Astrocyte of the hippocampus (primary cell): ENCODE results near the gene QDPR.
A peak's percentile ranks its signal among the peaks of the same experiment; 100 is the strongest.
"Not testable (repeated sequence)": the region's sequence is repeated elsewhere in the genome, so short reads cannot be mapped to it uniquely, and the experiment has no call there.

Source experiments
- DNase-seq: peaks from one replicate; pipeline ENCODE4 v3.0.0; 2011; ENCODE audit warnings: low read depth, low spot score

The QDPR gene

GRCh38 chr4:17511950-17512795 is at the start of gene QDPR:
QDPR (minus strand) TSS chr4:17512090; CDS start chr4:17512054, 36 bp downstream.
- peak; percentile 94 for DNase-seq

DNA sequence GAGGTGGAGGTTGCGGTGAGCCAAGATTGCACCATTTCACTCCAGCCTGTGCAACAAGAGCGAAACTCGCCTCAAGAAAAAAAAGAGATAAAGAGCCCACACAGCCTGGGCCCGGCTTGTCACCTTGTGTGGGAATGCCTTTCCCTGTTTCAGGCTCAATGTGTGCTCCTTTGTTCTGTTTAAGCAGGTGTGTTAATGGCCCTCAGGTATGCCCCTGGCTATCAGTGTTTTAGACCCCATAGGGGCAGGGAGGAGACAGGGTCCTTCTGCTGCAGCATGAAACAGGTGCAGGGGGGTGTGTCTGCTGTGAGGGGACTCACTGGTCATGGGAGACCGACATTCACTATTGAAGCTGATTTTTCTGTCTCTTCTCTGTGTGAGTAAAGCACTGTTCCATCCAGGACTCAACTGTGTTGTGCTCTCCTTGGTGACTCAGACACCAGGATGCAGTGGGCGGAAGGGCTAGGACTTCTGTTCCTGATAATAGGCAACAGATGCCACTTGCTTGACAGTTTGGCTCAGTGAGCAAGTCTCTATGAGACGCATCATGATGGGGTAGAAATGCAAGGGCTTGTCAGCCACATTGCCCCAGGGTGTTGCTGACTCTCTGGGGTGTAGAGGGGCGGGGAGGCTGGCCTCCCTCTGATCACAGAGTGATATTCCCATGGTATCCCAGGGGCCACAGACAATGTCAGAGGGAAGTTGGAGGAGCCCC is 49.5 kb upstream of the QDPR start:
- no peak for DNase-seq

- no peak for DNase-seq
Observed at GRCh38 chr4:17560065-17560673, 48.3 kb upstream of the QDPR start.

GRCh38 chr4:17559709-17560048 is 47.8 kb upstream of the QDPR start:
- DNase-seq = no peak

DNA sequence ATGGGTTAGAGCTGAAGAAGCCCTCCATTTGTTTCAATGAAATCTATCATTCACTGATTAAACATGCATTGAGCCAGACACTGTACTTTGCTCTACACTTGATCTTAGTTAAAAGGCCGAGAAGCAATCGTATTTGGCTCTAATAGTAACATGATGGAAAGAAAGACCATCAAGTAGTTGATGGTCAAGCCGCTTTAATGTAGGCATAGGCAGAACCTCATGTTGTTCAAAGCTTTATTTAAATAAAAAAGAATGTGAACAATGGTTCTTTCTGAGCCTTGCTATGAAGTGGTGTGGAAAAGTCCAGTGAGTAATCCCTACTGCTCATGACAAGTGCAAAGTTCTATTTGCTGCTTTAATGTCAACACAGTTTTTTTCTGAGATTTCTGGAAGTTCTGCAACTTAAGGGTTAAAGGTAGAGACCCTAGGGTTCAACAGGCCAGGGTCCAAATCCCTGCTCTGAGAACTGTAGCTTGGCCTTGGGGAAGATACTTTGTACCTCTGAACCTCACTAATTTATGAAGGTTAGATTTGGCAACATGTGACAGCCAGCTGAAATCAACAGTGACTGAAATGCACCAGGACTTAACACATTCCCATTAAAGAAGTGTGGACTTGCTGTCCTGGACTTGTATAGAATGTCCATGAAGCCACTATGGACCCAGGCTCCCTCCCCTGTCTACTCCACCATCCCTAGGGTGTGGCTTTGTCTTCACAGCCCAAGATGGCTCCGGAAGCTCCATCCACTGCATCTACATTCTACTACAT is 47.2 kb upstream of the QDPR start:
- DNase-seq = no peak

DNA sequence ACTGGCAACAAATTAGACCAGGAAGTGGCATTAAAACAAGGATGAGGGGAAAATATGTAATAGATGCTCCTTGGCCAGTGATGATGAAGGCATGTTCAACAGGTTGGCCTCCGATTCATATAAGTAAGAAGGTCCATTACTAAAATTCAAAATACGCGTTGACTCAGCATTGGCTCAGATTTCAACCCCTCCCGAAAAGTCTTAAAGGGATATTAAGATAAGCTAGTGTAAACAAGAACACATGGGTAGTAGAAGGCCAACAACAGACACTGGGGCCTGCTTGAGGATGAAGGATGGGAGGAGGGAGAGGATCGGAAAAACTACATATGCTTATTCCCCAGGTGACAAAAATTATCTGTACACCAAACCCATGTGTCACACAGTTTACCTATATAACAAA is 46.0 kb upstream of the QDPR start:
- no peak for DNase-seq

DNA sequence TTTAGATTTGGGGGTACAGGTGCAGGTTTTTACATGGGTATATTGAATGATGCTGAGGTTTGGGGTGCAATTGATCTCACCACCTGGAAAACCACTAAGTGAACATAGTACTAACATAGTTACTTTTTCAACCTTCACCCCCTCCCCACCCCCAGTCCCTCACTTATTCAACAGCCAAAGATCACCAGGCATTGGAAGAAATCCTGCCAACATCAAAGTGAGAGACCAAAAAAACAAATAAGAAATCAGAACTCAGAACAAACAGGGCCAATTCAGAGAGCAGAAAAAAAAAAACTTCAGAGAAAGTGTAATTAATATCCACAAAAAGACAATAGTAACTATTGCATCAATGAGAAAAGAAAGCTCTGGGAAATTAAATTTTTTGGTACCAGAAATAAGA is 44.6 kb upstream of the QDPR start:
- no peak for DNase-seq

DNA sequence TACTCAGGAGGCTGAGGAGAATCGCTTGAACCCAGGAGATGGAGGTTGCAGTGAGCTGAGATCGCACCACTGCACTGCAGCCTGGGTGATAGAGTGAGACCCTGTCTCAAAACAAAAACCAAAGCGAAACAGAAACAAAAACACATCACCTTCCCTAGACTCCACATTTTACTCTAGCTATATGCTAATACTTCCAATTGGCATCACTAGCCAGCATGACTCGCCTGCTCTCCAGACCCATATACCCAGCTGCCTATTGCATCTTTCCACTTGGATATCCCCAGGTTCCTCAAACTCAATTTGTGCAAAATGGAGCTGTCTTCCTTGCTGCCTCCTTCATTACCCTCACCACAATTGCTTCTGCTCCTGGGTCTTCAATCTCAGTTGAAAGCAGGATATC is 42.7 kb upstream of the QDPR start:
- DNase-seq = no peak

- DNase-seq = no peak
Observed at GRCh38 chr4:17552427-17552826, 40.5 kb upstream of the QDPR start.

GRCh38 chr4:17550549-17550948 is 38.7 kb upstream of the QDPR start:
- DNase-seq = no peak

- no peak for DNase-seq
Observed at GRCh38 chr4:17546678-17547077, 34.8 kb upstream of the QDPR start.

DNA sequence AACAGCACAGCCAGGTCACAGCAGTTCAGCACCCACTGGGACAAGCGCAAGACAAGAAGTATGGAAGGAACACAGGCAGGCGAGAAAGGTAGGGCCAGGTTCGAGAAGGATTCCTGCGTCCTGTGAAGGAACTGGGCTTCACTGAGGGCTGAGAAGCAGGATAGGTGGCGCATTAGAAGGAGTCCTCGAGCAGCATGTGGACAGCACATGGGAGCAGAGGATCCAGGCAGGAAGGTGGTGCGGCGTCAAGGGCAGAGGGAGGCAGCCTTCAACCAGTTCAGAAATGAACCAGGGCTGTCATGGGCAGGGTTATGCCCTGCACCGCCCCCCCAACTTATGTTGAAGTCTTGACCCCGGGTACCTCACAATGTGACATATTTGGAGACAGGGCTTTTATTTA is 34.3 kb upstream of the QDPR start:
- DNase-seq = no peak

DNA sequence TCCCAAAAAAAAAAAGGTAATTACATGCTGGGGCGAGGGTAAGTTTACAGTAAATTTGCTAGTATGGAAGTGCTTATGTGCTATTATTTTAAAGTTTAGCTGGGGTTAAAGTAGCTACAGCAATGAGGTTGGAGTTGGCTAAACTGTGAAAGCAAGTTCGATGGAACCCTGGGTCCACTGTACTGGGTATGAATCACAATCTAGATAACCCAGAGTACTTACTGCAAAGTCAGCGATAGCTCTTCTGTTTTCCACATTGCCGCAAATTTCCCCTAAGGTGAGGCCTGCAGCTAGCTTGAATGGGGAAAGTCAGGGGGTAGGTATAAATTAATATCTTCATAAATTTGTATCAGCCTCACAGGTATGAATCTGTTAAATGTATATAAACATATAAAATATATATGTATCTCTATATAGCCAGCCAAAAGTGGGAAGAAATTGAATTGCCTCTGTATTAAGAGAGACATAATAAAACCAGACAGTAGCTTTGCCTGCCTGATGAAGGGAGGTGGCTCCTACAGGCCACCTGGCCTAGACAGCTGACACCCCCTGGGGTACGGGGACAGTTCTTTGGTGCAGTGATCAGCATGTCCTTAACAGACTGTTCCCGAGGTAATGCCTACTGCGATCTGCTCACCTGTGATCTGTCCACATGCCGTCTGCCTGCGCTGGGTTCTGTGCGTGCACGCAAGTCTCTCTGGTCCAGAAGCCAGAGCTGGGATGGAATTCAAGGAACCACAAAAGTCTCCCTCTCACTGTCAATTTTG is 33.7 kb upstream of the QDPR start:
- DNase-seq = no peak

- no peak for DNase-seq
Observed at GRCh38 chr4:17544831-17545234, 32.9 kb upstream of the QDPR start.

- DNase-seq = no peak
Observed at GRCh38 chr4:17544205-17544604, 32.3 kb upstream of the QDPR start.

- DNase-seq = not testable (repeated sequence)
Observed at GRCh38 chr4:17537060-17537459, 25.2 kb upstream of the QDPR start.

DNA sequence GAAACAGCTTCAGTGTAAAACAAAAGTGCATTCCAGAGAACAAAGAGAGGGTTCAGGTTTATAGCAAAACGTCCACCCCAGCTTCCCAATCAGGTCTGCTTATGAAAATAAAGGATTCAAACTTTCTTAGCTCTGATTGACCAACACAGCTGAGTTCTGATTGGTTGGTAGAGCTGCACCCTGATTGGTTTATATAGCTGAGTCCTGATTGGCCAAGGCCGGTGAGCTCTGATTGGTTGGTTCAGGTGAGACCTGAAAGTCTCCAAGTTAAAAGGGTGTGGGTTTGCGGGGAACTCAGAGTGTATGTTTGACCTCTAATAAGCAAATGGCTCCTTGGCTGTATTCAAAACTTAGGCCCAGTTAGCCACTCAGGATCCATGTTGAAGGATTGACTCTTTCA is 24.0 kb upstream of the QDPR start:
- DNase-seq = no peak

DNA sequence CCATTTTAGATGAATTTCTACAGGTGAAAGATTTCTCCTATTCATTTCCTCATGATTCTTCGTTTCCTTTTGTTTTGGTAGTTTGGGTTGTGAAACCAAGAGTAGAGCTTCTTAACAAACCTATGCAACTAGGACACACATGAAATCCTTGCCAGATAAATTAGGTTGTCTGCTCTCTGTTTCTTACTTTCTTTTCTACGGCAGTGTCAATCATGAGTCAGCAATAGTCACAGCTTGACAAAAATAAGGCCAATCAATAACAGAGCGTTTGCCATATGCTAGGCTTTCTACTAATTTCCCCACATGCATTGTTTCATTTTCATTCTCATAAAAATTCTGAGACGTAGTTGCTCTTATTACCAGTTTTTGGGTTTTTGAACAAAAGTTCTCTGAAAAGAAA is 23.4 kb upstream of the QDPR start:
- DNase-seq = no peak

GRCh38 chr4:17534705-17535104 is 22.8 kb upstream of the QDPR start:
- DNase-seq = no peak

- no peak for DNase-seq
Observed at GRCh38 chr4:17531538-17532285, 19.8 kb upstream of the QDPR start.
